SKM-1 treated with dmso at 0.1 percent for 144 hours (cell line): ENCODE results near the gene RNU4-1.
"Not testable (repeated sequence)": the region's sequence is repeated elsewhere in the genome, so short reads cannot be mapped to it uniquely, and the experiment has no call there.

ENCODE experiments used
- DNase-seq: peaks from one replicate; lab custom pipeline; 2025; ENCODE audit not compliant: unreplicated experiment; lab: John Stamatoyannopoulos, UW

Gene RNU4-1

DNA sequence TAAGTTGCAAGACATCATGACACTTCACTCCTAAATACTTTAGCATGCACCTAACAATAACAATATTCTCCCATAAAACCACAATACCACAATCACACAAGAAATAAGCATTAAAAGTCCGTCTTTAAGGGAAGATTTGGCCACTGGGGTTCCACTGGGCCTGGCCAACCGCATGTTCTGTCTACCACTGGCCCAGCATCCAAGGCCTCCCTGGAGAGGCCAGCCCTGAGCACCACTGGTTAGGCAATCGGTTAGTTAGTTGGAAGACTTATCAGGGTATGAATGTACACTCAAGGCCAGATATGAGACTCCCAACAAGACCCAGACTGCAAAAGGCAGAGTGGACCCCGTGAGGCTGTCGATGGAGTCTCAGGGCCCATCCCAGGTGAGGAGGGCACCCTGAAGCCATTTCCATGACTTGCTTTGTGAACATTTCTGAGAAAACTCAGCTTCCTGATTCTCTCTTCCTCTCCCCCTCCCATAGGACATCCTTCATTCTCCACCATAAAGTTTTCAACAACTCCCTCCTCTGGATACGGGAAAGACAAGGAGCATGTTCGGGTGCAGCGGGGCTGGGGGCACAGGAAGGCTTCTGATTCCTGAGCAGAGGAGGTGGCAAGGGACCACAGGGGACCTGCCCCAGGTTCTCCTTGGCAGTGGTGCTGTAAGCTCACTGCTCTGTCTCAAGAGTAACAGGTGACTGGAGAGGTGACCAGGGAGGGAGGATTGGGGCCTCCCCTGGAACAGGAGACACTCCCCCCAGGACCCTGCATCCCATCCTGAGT lies 33.4 kb downstream of the RNU4-1 start:
- DNase-seq = no peak

DNA sequence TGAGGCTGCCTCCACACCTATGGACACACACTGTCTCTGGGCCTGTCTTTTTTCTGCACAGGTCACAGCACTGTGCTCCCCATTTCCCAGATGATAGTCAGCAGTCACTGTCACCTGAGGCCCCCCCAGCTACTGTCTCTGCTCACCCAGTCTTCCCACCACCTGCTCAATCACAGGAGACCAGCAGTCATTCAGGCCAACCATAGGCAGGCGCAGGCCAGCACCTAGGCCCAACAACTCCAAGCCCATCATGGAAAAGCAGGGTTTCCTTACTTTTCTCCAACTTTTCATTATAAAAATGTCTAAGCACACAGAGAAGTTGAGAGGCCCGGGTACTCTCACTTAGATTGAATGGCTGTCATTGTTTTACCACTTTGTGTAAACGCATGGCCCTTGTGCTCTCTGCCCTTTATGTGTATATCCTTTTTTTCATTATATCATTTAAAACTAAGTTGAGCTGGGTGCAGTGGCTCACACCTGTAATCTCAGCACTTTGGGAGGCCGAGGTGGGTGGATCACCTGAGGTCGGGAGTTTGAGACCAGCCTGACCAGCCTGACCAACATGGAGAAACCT lies 34.6 kb downstream of the RNU4-1 start:
- DNase-seq = no peak

DNA sequence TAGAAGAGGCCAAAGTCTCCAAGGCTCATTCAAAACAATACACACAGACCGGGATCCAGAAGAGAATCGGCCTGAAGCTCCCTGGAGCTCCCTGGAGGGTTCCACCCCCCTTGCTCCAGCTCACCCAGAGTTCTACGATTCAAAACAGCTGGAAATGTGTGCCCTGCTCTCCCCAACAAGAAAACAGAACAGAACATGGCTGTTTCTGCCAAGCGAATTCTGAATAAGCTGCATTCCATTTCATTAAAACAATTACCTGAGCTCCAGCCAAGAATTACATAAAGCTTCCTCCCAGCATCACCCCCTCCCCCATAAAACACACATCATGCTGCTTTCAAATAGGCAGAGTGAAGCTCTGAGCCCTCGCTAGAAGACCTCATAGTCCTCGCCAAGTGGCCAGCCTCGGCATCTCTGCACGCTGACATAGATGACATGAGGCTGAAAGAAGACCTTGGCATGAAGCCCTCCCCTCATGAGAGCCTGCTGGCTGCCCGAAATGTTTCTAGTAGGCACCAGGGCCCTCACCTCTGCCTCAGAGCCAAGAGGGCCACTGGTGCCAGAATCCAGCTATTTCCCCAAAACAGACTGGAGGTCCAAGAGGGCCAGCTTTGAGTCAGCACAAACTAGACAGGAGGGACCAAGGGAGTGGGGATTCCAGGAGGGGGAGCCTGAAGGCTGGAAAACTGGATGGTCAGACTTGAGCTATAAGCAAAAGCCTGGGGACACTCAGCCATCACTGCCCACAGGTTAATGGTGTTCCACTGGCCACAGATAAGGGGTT lies 35.8 kb downstream of the RNU4-1 start:
- DNase-seq = no peak

DNA sequence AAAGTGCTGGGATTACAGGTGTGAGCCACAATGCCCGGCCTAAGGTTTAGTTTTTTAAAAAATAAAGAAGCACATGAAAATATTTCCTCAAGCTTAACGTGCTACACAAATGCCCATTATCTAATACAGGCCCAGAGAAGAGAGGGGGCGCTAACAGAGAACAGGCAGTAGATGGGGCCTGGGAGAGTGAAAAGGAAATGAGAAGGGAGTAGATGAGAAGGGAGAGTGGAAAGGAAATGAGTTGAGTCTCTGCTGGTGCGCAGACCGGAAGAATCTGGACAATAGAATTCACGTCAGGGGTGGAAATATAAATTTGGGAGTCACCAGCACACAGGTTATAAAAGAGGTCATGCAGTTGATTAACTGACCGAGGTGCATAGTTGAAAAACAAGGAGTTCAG lies 38.2 kb downstream of the RNU4-1 start:
- DNase-seq = no peak

DNA sequence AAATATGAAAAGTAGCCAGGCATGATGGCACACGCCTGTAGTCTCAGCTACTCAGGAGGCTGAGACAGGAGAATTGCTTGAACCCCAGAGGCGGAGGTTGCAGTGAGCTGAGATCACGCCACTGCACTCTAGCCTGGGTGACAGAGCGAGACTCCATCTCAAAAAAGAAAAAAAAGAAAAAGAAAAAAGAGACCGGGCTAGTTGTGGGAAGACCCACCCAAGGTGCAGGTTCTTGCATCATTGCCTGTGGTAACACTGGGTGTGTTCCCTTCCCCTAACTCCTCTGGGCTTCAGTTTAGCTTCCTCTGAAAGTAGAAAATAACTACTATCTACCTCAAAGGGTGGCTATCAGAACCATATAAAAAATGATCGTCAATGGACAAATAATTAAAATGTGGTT lies 39.7 kb downstream of the RNU4-1 start:
- not testable (repeated sequence) for DNase-seq

DNA sequence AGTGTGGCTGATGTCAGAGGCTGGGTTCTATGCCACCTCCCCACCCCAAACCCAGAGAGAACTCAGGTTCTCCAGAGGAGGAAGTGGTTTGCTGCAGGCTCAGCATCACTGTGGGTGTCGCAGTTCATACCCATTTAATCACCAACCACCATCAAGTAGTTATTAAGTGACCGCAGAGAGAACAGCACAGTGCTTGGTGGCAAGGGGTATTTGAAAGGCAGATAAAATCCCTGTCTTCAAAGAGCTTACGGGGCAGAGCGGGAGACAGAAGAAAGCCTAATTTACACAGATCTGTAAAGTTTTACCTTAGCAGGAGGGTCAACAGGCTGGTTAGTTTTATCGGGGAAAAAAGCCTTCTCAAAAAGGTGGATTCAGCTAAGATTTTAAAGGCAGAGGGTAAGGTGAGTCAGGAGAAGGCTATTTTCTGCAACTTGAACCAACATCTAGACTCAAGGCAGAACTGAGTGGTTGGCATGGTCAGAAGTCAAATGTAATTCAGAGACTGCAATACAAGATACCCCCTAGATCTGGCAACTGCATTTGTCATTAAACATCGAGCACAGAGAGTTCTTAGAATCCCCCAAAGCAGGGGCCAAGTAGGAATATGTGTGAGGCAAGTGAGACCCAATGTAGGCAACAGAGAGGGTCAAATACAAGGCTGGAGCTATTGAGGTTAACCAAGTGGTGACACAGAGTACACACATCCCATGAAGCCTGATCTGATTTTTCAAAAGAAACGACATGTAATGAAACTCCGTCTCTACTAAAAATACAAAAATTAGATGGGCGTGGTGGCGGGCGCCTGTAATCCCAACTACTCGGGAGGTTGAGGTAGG lies 40.7 kb downstream of the RNU4-1 start:
- no peak for DNase-seq

DNA sequence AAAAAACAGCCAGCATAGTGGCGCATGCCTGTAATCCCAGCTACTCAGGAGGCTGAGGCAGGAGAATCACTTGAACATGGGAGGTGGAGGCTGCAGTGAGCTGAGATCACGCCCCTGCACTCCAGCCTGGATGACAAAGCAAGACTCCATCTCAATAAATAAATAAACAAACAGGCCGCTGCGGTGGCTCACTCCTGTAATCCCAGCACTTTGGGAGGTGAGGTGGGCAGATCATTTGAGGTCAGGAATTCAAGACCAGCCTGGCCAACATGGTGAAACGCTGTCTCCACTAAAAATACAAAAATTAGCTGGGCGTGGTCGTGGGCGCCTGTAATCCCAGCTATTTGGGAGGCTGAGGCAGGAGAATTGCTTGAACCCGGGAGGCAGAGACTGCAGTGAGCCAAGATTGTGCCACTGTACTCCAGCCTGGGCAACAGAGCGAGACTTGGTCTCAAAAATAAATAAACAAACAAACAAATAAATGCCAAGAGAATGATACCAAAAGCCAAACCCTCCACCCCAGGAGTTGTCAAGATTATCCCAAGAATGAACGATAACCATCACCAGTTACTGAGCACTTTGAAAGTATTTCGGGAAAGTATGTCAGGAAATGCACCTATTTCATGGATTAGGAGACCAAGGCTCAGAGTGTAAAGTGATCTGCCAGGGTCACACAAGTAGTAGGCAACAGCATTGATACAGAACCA lies 41.5 kb downstream of the RNU4-1 start:
- not testable (repeated sequence) for DNase-seq

DNA sequence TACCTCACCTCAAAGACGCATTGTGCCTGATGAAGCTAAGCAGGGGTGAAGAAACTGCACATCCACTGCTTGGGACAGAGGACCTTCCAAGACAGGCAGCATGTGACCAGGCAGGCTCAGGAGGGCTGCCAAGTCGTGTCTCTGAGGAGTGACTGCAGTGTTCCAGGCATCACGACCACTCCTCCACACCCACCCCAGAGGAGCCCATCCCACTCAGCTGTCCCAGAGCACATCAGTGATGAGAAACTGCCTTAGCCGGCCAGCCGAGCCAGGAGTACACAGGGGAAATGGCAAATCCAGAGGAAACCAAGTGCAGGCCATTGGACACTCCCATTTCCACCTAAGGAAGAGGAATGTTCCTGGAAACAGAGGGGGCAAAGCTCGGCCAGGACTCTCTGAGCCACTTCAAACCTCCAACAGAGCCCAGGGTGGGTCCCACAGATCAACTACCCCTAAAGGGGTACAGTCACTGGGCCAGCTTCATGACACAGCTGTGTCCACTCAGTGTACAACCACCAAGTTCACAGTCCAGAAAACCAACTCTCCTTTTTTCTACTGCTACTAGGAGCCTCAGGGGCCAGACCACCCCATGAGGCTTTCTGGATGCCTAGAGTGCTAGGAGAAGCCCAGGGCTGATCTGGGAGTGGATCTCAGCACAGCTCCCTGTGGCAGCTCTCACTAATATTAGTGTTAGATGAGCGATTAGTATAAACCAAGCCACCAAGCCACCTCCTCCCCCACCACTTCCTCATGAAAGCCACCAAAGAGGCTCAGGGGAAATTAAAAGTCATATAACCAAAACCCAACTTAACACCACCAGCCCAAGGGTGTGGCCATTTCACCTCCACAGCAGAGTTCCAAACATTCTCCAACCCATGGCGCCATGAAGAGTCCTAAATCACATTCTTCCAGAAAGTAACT lies 42.9 kb downstream of the RNU4-1 start:
- no peak for DNase-seq

DNA sequence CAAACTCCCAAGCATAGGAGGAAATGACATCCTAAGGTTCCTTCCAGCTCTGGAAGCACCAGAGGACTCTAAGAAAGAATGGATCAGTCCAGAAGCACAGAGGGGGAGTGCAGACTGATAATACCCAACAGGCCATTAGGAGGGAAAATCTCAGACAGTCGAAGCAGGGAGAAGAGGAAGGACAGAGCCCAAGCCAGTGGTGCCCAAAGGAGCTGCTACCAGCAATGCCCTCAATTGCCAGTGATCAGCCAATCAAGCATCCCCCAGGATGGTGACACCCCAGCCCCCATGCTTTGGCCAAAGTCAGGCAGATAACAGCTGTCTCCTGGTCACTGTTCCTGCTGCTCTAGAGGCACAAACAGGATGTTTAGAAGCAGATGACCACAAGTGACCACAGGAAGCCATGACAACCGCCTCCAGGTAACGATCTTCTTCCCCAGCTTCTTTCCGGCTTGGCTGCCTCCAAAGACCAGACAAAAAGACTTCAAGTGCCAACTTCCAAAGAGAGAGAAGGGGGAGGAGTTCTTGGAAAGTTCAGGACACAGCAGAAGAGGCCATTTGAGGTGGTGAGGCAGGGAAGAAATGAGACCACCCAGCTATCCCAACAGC lies 43.7 kb downstream of the RNU4-1 start:
- DNase-seq = no peak

DNA sequence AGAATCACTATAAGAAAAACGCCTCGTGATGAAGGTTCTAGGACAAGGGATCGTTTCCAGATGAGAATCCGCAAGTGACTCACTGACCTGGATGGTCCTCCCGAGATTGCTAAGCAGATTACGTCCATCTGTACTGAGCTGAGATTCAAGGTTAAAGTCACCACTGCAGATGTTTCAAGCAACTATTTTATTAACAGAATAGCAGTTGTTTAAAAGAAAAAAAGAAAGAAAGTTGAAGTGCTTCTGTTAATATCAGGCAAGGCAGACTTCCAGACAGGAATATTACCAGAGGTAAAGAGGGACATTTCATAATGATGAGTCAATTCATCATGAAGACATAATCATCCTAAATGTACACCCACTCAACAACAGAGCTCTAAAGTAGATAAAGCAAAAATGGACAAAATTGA lies 45.4 kb downstream of the RNU4-1 start:
- DNase-seq = no peak

DNA sequence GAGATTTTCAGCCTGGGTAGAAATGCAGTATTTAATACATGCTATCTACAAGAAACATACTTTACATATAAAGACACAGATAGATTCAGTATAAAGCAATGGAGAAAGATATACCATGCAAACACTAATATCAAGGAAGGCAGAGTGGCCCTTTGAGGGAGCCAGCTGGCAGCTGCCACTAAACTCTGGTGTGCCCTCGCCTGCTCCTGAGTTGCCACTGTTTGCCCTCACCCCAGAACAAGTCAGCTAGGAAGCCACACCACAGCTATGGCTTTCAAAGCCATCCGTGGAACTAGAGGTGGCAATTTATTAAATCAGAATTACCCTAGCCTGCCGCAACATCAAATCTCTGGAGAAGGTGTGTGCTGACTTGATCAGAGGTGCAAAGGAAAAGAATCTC lies 45.9 kb downstream of the RNU4-1 start:
- DNase-seq = no peak

DNA sequence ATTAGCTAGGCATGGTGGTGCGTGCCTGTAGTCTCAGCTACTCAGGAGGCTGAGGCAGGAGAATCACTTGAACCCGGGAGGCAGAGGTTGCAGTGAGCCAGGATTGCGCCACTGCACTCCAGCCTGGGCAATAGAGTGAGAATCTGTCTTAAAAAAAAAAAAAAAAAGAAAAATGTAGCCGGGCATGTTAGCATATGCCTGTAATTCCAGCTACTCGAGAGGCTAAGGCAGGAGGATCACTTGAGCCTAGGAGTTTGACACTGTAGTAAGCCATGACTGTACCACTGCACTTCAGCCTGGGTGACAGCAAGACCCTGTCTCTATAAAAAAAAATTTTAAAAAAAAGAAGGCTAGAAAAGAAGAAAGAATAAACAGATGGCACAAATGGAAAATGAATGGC lies 46.3 kb downstream of the RNU4-1 start:
- DNase-seq = not testable (repeated sequence)
